HS-27A (cell line): ENCODE measurements around the gene C10orf53.

Source experiments
- DNase-seq: peaks from one replicate; pipeline ENCODE4 v3.0.0-alpha.2; 2012; ENCODE audit warnings: low read depth, missing footprints

C10orf53 gene

DNA sequence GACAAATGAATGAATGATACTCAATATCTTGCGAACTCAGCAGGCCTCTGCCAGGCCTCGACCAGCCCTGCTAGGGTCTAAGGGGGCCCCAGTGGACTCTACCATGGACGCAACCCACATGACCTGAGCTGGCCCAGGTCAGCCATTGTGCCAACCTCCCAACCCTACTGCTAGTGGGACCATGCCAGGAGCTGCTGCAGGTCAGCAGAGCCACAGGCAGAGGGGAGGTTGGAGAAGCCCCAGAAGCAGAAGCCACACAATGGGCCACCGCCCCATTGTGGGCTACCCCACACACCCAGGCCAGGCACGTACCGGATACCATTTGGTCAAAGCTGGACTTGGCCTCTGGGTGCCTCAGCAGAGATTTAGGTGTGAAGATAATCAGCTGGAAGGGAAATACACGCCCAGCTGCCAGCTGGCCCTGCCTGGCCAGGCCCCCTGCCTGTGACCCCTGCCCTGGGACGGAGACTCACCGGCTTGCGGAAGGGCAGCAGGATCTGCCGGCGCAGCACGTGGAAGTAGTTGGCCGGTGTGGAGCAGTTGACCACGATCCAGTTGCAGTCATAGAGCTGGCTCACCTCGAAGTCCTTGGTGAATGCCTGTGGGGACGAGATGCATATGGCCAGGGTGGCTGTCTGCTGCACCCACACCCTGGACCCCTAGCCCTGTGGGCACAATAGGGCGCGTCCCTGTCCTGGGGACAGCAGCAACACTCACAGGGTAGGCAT, 58.2 kb downstream of the C10orf53 start:
- DNase-seq = no peak

DNA sequence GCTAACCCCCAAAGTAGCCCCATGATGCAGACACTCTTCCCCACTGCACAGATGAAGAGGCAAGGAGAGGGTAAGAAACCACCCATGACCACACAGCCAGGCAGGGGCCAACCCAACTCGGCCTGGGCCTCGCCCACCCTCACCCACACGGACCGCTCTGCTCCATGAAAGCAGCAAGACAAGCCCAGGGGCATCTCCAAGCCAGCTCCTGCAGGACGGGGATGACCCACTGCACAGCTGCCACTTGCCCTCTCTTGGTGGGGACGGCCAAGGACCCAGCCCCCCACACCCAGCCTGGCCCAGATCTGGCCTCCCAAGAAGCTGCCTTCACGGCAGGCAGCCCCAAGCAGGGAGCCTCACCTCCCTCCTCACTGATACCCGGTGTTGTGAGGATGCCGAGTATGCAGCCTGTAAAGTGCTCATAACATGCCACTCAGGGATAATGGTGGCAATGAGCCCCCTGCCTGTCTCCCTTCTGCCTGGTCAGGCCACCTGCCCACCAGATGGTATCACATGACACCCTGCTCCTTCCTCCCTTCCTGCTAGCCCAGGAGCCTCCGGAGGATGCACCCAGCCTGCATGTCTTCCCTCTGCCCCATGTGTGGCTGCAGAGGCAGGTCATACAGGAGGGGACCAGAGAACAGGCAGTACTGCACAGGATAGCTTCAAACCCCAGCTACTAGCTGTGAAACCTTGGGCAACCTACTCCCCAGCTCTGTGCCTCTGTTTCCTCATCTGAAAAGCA, 59.3 kb downstream of the C10orf53 start:
- no peak for DNase-seq

DNA sequence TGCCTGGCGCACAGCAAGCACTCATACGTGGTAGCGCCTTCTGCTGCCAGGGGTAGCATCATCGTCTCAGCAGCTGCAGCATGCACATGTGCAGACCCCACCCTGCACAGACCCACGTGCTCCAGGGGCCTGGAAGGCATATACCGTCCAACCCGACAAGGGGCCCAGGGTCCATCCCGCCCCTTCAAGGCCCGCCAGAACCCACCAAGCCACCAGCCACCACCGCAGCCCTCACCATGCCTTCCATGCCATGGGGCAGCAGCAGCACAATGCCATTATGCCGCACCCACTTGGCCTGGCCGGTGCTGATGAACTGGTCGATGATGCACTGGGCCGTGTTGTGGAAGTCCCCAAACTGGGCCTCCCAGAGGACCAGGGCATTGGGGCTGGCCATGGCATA, 60.0 kb downstream of the C10orf53 start:
- DNase-seq = no peak

DNA sequence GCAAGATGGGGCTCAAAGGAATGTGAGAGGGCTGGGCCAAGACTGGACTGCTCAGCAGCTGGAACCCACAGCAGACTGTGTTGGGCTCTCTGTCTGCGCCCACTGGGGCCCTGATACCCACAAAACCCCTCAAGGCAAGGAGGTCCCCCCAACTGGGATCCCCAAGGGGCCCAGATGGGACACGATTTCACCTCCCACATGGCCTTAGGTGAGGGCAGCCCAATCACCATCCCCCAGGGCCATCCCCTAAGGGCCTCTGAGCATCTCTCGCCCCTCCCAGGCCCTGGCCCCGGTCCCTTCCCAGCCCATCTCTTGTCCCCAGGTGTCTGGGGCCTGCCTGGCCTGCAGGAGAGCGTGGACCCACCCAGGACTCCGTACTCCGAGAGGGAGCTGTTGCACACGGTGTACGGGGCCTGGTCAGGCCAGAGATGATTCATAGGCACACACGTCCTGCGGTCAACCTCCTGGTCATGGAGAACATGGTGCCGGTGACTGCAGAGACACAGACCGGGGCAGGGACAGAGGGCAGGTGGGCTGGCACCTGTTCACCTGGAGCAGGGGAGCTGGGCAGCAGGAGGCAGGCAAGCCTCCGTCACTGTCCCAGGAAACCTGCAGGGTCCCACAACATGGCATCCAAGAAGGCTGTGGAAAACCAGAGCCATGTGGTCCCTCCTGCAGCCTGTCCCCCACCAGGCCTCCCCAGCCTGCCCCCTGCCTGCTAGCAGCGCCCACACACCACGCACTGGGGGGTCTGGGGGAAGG, 61.1 kb downstream of the C10orf53 start:
- DNase-seq = no peak

DNA sequence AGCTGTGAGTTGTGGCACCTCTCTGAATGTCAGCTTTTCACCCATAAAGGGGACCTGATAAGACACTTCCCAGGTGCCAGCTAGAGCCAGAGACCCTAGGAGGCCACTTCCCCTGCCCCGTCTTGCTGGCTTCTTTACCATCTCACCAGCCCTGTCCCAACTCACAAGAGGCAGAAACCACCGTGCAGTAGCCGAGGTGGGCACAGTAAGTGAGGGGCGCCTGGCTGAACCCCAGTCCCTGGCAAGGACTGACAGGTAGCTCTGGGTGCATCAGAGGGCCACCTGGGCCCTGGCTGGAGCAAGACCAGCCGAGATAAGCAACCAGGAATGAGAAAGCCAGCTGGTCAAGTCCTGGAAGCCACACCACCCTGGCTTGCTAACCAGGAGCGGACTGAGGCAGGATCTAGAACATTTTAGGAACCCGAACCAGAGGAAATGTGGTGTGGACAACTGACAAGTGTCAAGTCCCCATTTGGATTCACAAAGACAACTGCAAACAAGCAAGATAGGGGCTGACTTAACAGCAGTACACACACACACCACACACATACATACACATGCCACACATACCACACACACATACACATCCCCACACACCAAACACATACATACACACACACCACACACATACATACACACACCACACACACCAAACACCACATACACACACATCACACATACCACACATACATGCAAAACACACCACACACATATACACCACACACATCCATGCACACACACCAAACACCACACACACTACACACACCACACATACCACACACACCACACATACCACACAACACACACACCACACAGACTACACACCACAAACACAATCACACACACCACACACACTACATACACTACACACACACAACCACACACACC, 61.9 kb downstream of the C10orf53 start:
- DNase-seq = no peak

DNA sequence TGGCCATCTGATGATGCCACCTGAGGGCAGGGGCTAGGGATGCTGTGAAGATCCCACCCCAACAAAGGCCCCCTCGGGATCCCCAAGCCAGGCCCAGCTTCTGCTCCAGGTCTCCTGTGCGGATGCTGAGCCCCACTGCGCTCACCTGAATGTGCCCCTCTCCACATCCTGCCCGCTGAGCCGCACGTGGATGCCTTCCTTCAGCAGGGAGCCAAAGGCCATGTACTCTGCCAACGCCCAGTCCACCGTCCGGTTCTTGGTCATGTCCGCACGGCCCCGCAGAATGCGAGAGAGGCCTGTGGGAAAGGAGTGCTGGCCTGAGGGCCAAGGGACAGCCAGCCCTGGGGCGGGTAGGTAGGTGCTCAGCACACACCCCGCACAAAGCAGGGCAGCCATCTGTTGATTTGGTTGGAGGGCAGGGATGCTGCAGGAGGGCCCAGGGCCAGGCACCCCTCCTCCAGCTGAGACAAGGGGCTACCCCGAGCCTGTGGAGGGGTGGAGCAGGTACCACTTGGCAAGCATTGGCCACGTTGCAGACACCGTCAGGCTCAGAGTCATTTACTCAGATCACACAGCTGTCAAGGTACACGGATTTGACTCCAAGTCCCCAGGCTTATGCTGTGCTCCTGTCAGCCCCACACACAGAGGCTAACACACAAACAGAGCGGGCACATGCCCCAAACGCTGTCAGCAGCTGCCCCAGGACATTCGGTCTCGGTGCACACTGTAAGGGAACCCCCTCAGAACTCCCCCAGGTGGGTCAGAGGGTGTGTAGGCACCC, 63.4 kb downstream of the C10orf53 start:
- DNase-seq = no peak

DNA sequence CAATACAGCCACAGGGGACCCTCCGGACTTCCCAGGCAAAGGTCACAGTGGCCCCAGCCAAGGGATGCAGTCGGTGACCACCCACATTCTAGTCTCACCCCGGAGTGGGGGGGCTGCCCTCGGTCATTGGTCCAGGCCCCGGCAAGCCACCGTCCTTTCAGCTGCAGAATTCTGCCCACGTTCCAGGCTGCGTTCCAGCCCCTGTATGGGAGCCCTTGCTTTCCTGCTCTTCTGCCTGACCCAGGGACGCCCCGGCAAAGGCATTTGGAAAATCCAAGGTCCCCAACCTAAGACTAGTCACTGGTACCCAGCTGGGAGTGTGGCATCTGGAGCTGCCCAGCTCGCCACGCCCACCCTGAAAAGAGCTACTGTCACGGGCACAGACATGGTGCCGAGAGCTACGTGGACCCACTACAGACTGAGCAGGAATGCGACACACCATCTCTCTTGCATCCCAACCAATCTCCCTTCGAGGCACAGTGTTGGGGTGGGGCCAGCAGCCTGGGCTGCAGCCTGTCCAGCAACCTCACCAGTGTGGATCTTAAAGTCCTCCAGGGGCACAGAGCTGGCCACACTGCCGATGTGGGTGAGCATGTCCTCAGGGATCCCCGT, 64.1 kb downstream of the C10orf53 start:
- DNase-seq = no peak

DNA sequence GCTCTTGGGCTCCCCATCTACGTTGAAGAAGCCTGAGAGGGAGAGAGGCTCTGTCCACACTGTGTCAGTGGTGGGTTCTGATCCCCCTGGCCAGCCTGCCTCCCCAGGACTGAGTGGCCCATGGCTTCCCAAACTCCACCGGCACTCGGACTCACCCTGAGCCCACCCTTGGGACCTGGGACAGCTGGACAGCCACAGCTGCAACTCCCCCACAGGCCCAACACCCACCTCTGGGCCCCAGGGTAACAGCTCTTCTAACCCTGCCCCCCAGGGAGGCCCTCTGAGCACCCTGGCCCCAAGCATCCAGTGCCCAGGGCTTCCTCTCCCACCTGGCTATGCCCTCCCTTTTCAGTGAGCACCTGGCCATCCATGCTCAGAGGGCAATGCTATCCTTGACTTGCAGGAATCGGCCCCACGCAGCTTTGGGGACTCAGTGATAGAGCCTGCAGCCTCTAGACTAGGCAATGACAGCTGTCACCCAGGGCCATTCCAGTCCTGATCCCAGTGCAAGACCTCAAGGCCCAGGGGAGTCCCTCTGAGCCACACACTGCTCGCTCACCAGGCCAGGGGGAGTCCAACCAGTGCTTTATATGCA, 64.7 kb downstream of the C10orf53 start:
- no peak for DNase-seq

DNA sequence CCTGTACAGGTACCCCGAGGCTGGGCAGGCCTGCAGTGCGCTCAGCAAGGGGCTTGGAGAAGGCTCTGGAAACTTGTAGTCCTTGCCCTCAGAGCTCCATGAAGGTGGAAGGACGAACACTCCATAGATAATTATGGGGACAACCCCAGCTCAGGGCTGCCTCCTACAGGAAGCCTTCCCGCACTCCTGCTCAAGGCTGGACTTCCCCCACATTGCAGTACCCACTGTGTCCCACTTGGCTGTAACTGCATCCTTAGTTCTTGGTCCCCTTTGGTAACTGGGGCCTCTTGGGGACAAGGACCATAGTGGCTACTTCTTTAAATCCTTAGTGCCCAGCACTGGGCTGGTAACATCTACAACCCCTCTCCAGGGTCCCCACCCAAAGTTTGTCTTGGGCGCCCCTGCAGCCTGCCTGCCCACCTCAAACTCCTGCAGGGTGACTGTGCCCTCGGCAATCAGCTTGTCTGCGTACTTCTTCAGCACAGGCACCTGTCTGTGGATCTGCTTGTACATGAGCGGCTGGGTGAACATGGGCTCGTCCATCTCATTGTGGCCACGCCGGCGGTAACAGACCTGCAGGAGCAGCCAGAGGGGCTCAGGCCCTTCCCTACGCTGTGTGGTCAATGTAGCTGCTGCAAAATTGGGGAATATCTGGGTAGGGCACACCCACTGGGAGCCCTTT, 65.6 kb downstream of the C10orf53 start:
- no peak for DNase-seq

DNA sequence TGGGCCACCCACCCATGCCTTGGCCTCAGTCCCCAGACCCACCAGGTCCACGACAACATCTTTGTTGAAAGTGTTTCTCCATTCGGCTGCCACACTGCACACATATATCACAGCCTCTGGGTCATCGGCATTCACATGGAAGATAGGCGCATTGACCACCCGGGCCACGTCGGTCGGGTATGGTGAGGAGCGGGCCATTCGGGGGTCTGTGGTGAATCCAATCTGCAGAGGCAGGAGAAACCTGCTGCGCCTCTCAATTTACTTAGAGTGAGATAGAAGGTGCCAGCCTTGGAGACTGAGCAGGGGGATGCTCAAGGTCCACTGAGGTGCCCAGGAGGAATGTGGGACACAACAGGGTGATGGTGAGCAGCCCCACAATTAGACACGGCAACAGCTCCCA, 66.3 kb downstream of the C10orf53 start:
- no peak for DNase-seq

DNA sequence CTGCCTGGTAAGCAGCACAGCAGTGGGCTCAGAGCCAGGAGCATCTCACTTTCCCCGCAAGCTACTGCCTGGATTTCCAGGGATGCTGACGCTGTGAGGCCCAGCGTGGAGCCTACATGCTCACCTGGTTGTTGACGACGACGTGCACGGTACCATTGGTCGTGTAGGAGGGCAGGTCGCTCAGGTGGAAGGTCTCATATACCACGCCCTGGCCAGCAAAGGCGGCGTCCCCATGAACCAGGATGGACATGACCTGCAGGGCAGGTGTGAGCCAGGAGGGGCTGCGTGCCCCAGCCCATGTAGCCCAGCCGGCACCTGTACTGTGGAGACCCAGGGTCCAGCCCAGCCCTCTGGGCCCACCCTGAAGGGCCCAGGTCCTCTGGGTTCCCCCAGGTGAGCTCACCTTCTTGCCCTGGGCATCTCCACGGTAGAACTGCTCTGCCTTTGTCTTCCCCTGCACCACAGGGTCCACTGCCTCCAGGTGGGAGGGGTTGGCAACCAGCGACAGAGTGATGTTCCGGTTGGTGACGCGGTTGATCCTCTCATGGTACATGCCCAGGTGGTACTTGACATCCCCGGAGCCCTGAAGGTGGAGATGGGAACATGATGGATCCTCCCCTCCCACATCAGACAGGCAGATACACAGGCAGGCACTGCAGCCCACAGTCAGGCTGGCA, 67.3 kb downstream of the C10orf53 start:
- no peak for DNase-seq
